Left lung (tissue), 10 donors: ENCODE results near the gene LPCAT1. TPM values are rescaled to one million over a fixed set of nuclear protein-coding genes. Genes with fewer than 3 reads are reported as not detected.
"Not testable (repeated sequence)": the region's sequence is repeated elsewhere in the genome, so short reads cannot be mapped to it uniquely, and the experiment has no call there.

ENCODE experiments used
- ATAC-seq: fragments of 200-7000 bp; cut with Tn5 transposase; one replicate; pipeline ENCODE4 v1.9.1; 2020; ENCODE audit warnings: moderate library complexity
- DNase-seq, 4 donors: peaks; one replicate each; pipeline ENCODE4 v3.0.0-alpha.2; 2013 to 2020
- H3K27ac ChIP-seq, 2 donors: fragments of 200-600 bp; sonication (generic) in 1 of 2; one replicate each; pipeline versions ENCODE4 v1.5.0 to v1.8.0; 2020 to 2021
- H3K27me3 ChIP-seq, 2 donors: fragments of 200-600 bp; sonication (generic) in 1 of 2; one replicate each; pipeline versions ENCODE4 v1.5.0 to v1.8.0; 2020 to 2021
- H3K36me3 ChIP-seq, 2 donors: fragments of 200-600 bp; sonication (generic) in 1 of 2; one replicate each; pipeline versions ENCODE4 v1.5.0 to v1.8.0; 2020 to 2021
- H3K4me1 ChIP-seq, 2 donors: fragments of 200-600 bp; one replicate each; pipeline ENCODE4 v1.8.0; 2021
- H3K4me3 ChIP-seq, 2 donors: fragments of 200-600 bp; sonication (generic) in 1 of 2; one replicate each; pipeline versions ENCODE4 v1.5.0 to v1.8.0; 2020 to 2021; ENCODE audit warnings: mild to moderate bottlenecking in 1 of 2
- H3K9me3 ChIP-seq, 2 donors: fragments of 200-600 bp; sonication (generic) in 1 of 2; one replicate each; pipeline versions ENCODE4 v1.5.0 to v1.8.0; 2020 to 2021
- intact Hi-C, 2 donors: fragments of 100-400 bp; cut with DNase I; formaldehyde crosslinking; loops; one replicate each; pipeline versions ENCODE4 v1.11.2 to v1.14.2; 2022
- polyA plus RNA-seq, 6 donors: library from polyadenylated mRNA; unstranded; fragments of 120-200 nt; gene quantifications; one replicate each; pipeline ENCODE4 v1.2.1, GENCODE V29; 2013; ENCODE audit not compliant: insufficient read length in 6 of 6
- total RNA-seq, 2 donors: library from RNA; stranded (reverse); fragmentation: NEBNext Ultra II Directional; extraction: Animal tissue kit (Norgen Biotek cat#: 25700); gene quantifications; one replicate each; pipeline ENCODE4 v1.2.1, GENCODE V29; 2021
- TF ChIP-seq, protein P1 (sequence below), 2 donors: fragments of 200-600 bp; sonication (generic) in 1 of 2; IDR thresholded peaks; one replicate each; pipeline versions ENCODE4 v1.5.0 to v1.8.0; 2021; ENCODE audit warnings: antibody characterized with exemption in 2 of 2
- donor health status: DM: no; HTN: yes; CAD: no.
- donor health status: DM: no; HTN: no; CAD: no.

The LPCAT1 gene
- total and polyA plus RNA-seq, 8 donors, result 106 to 751 (median 148) TPM

GRCh38 chr5:1540166-1540565 lies 16.4 kb upstream of the LPCAT1 start:
- H3K27me3 ChIP-seq, result no peaks in the 10 kb centered on the region
- H3K4me1 ChIP-seq, result peaks cover 4 to 27% of the 10 kb centered on the region in 2 donors
- intact Hi-C loops, result no loop called here
- H3K4me3 ChIP-seq, result no peak overlapping the region
- ATAC-seq (peak; percentile 15), DNase-seq (peak in 1 of 4 donors; percentile 48)
- TF ChIP-seq, protein P1, sequence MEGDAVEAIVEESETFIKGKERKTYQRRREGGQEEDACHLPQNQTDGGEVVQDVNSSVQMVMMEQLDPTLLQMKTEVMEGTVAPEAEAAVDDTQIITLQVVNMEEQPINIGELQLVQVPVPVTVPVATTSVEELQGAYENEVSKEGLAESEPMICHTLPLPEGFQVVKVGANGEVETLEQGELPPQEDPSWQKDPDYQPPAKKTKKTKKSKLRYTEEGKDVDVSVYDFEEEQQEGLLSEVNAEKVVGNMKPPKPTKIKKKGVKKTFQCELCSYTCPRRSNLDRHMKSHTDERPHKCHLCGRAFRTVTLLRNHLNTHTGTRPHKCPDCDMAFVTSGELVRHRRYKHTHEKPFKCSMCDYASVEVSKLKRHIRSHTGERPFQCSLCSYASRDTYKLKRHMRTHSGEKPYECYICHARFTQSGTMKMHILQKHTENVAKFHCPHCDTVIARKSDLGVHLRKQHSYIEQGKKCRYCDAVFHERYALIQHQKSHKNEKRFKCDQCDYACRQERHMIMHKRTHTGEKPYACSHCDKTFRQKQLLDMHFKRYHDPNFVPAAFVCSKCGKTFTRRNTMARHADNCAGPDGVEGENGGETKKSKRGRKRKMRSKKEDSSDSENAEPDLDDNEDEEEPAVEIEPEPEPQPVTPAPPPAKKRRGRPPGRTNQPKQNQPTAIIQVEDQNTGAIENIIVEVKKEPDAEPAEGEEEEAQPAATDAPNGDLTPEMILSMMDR (IDR thresholded peaks at IDR 0.05), result no peak
- no peaks in the 10 kb centered on the region for H3K9me3 ChIP-seq
- H3K27ac ChIP-seq, result no peak overlapping the region
- no peaks in the 10 kb centered on the region for H3K36me3 ChIP-seq

DNA sequence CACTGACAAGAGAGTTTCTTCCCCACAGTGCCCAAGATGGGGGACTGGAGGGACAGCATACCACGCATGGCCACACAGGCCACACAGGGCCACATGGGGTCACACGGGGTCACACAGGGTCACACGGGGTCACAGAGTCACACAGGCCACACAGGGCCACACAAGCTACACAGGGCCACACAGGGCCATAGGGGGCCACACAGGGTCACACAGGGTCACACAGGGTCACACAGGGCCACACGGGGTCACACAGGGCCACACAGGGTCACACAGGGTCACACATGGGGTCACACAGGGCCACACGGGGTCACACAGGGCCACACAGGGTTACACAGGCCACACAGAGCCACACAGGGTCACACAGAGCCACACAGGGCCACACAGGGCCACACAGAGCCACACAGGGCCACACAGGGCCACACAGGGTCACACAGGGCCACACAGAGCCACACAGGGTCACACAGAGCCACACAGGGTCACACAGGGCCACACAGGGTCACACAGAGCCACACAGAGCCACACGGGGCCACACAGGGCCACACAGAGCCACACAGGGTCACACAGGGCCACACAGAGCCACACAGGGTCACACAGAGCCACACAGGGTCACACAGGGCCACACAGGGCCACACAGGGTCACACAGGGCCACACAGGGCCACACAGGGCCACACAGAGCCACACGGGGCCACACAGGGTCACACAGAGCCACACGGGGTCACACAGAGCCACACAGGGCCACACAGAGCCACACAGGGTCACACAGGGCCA lies 15.8 kb upstream of the LPCAT1 start:
- intact Hi-C loops, H3K27ac ChIP-seq, H3K9me3 ChIP-seq, DNase-seq, H3K4me3 ChIP-seq, H3K36me3 ChIP-seq, ATAC-seq, H3K27me3 ChIP-seq: not testable (repeated sequence)
- peaks cover 4 to 27% of the 10 kb centered on the region in 2 donors for H3K4me1 ChIP-seq

DNA sequence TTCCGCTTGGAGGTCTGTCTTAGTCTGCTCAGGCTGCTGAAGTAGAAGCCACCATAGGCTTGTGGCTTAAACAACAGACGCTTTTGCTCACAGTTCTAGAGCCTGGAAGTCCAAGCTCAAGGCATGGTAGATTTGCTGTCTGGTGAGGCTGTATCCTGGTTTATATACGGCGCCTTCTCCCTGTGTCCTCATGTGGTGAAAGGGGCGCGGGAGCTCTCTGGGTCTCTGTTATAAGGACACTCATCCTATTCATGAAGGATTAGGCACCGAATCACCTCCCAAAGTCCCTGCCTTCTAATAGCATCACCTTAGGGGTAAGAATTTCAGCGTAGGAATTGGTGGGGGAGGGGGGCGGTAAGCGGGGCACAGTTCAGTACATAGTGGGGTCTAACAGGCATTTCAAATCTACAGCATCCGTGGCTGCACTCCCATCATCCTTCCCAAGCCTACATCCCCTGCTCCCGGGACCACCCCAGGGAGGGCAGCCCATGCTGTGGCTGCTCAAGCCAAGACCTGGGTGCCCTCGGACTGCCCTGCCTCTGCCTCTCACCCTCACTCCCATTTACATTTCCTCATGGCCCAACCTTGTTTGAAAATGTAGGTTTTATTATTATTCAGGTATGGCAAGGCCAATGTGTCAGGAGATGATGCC lies 15.1 kb upstream of the LPCAT1 start:
- Histone ChIP-seq H3K27ac (no peak overlapping the region), H3K9me3 (no peaks in the 10 kb centered on the region), H3K27me3 (no peaks in the 10 kb centered on the region), H3K4me1 (peaks cover 4 to 22% of the 10 kb centered on the region in 2 donors), H3K36me3 (no peaks in the 10 kb centered on the region), H3K4me3 (no peak overlapping the region)
- TF ChIP-seq, protein P1 (IDR thresholded peaks at IDR 0.05), result no peak
- intact Hi-C loops, result no loop called here
- no peak for ATAC-seq
- no peak for DNase-seq

DNA sequence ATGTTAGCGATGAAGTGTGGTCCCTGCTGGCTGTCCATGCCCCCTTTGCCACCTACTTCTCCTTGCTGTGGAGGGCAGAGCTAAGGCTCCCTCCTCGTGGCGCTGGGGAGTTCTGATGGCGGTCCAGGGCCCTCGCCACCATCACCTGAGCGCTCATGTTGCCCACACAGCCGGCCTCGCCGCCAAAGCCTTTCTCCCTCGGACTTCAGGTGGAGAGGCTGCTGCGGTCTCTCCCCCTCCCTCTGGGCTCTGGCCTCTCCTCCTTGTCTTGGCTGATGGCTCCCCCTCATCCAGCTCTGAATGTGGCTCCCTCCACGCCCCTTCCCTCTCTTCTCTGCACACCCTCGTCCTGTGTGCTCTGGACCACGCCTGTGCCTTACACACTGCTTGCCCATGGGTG lies 14.5 kb upstream of the LPCAT1 start:
- Histone ChIP-seq H3K27me3 (no peaks in the 10 kb centered on the region), H3K4me3 (no peak overlapping the region), H3K27ac (no peak overlapping the region), H3K9me3 (no peaks in the 10 kb centered on the region), H3K4me1 (peaks cover 4 to 22% of the 10 kb centered on the region in 2 donors), H3K36me3 (no peaks in the 10 kb centered on the region)
- TF ChIP-seq, protein P1 (IDR thresholded peaks at IDR 0.05), result no peak
- DNase-seq (peak in 1 of 4 donors; percentile 49), ATAC-seq (no peak)
- intact Hi-C loops, result no loop called here

DNA sequence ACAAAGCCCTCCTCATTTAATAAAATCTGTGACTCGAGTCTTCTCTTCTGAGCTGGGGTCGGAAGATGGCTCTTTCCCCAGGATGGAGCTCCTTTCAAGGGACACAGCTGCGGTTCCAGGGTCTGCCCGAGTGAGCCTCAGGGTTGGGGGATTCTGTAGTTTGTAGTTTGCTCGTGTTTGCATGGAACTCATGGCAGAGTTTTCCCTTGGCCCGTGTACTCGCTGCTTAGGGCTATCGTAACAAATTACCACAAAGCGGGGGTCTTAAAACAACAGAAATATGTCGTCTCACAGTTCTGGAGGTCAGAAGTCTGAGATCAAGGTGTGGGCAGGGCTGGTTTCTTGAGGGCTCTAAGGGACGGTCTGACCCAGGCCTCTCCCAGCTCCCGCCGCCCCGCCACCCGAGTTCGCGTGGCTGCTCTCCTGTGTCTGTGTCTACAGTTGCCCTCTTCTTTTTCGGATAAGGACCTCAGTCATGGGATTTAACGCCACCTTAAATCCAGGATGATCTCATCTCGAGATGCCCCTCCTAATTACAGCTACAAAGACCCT lies 13.9 kb upstream of the LPCAT1 start:
- Histone ChIP-seq H3K4me1 (peaks cover 4 to 22% of the 10 kb centered on the region in 2 donors), H3K27ac (no peak overlapping the region), H3K36me3 (no peaks in the 10 kb centered on the region), H3K27me3 (no peaks in the 10 kb centered on the region), H3K4me3 (no peak overlapping the region), H3K9me3 (no peaks in the 10 kb centered on the region)
- intact Hi-C loops, result no loop called here
- DNase-seq, result peak in 1 of 4 donors; percentile 50
- ATAC-seq, result no peak
- TF ChIP-seq, protein P1 (IDR thresholded peaks at IDR 0.05), result no peak
